Parathyroid adenoma (tissue), 2 donors: ENCODE measurements around the gene DUSP9.

ENCODE experiments used
- H2AFZ ChIP-seq: fragments of 300-600 bp; sonication (generic); one replicate; pipeline ENCODE4 v1.7.0; 2017; ENCODE audit warnings: antibody characterized with exemption, mild to moderate bottlenecking
- H3K27ac ChIP-seq: fragments of 300-600 bp; sonication (generic); one replicate; pipeline ENCODE4 v1.7.0; 2017
- H3K27me3 ChIP-seq: fragments of 300-600 bp; sonication (generic); one replicate; pipeline ENCODE4 v1.7.0; 2017; ENCODE audit warnings: low read length; ENCODE audit not compliant: control insufficient read depth, insufficient read depth
- H3K36me3 ChIP-seq: fragments of 300-600 bp; sonication (generic); one replicate; pipeline ENCODE4 v1.7.0; 2017; ENCODE audit warnings: low read length; ENCODE audit not compliant: control insufficient read depth, insufficient read depth
- H3K4me1 ChIP-seq: fragments of 300-600 bp; sonication (generic); one replicate; pipeline ENCODE4 v1.7.0; 2017; ENCODE audit warnings: control low read depth
- H3K4me2 ChIP-seq: fragments of 300-600 bp; sonication (generic); one replicate; pipeline ENCODE4 v1.7.0; 2017; ENCODE audit warnings: low read length
- H3K4me3 ChIP-seq: fragments of 300-600 bp; sonication (generic); one replicate; pipeline ENCODE4 v1.7.0; 2017; ENCODE audit warnings: low read depth, low read length
- H3K79me2 ChIP-seq: fragments of 300-600 bp; sonication (generic); one replicate; pipeline ENCODE4 v1.7.0; 2017; ENCODE audit warnings: control low read depth
- H3K9ac ChIP-seq: fragments of 300-600 bp; sonication (generic); one replicate; pipeline ENCODE4 v1.7.0; 2017; ENCODE audit warnings: mild to moderate bottlenecking
- H3K9me3 ChIP-seq: fragments of 300-600 bp; sonication (generic); one replicate; pipeline ENCODE4 v1.7.0; 2017; ENCODE audit warnings: low read length; ENCODE audit not compliant: control insufficient read depth
- TF ChIP-seq, protein P1 (sequence below): fragments of 300-600 bp; sonication (generic); IDR thresholded peaks from one replicate; pipeline ENCODE4 v1.7.0; 2017; ENCODE audit warnings: antibody characterized with exemption, mild to moderate bottlenecking
- donor health status: primary hyperparathyroidism.

Gene DUSP9

DNA sequence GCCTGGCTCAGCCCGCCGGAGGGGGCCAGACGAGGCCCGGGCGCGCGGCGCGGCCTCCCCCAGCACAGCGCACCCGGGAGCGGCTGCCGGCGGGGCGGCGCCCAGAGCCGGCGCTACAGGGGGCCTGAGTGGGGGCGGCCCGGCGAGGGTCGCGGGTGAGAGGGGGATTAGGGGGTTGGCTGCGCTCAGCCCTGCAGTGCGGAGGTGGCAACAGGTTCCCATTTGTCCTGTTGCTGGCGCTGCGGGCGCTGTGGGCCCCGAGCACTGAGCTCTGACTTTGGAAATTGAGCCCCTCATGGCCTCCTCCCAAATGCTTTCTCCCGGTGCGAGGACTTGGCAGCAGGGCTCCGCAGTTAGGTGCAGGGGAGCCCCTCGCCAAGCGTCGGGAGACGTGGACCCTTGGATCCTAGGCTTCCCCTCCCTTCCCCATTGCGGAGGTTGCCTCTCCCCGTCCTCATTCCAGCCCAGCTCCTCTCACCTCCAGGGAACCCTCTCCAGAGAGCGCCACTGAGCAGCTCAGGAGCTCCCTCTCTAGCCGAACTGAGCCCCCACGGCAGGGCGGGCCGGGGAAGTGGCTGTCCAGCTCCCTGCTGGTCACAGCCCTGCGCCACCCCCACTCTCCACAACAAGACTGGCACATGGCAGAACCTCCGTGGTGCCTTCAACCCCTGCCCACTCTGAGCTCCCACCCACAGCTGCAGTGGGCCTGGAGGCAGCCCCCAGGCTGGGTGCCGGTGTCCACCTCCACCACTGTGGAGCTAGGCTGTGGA, 2.5 kb upstream of the DUSP9 start:
- no peaks in the 10 kb centered on the region for H3K36me3 ChIP-seq
- H3K9me3 ChIP-seq, result no peaks in the 10 kb centered on the region
- H3K27ac ChIP-seq, result no peak overlapping the region
- TF ChIP-seq, protein P1, sequence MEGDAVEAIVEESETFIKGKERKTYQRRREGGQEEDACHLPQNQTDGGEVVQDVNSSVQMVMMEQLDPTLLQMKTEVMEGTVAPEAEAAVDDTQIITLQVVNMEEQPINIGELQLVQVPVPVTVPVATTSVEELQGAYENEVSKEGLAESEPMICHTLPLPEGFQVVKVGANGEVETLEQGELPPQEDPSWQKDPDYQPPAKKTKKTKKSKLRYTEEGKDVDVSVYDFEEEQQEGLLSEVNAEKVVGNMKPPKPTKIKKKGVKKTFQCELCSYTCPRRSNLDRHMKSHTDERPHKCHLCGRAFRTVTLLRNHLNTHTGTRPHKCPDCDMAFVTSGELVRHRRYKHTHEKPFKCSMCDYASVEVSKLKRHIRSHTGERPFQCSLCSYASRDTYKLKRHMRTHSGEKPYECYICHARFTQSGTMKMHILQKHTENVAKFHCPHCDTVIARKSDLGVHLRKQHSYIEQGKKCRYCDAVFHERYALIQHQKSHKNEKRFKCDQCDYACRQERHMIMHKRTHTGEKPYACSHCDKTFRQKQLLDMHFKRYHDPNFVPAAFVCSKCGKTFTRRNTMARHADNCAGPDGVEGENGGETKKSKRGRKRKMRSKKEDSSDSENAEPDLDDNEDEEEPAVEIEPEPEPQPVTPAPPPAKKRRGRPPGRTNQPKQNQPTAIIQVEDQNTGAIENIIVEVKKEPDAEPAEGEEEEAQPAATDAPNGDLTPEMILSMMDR, result no peak
- H3K79me2 ChIP-seq, result no peaks in the 10 kb centered on the region
- H3K4me2 ChIP-seq, result no peak overlapping the region
- no peak overlapping the region for H3K9ac ChIP-seq
- H3K27me3 ChIP-seq, result no peaks in the 10 kb centered on the region
- H3K4me1 ChIP-seq, result no peaks in the 10 kb centered on the region
- no peak overlapping the region for H2AFZ ChIP-seq
- no peak overlapping the region for H3K4me3 ChIP-seq

DNA sequence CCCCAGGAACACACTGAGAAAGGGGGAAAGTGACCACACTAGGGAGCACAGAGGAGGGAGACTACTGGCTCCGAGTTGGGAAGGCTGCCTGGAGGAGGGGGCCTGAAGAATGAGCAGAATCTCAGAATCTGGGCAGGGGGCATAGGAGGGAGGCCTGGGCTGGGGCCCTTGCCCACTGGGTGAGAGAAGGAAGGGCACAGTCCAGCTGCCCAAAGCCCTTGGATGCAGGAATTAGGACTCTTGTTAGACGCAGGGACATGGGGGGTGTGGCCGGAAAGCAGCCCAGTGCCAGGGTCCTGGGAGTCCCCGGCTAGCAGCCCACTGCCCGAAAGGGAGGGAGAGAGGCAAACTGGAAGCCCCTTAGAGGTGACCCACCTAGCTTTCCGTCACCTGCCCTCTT, 1.9 kb upstream of the DUSP9 start:
- Histone ChIP-seq H3K36me3 (no peaks in the 10 kb centered on the region), H3K79me2 (no peaks in the 10 kb centered on the region), H3K4me1 (no peaks in the 10 kb centered on the region), H2AFZ (no peak overlapping the region), H3K9me3 (no peaks in the 10 kb centered on the region), H3K27ac (no peak overlapping the region), H3K27me3 (no peaks in the 10 kb centered on the region), H3K4me2 (no peak overlapping the region), H3K4me3 (no peak overlapping the region), H3K9ac (no peak overlapping the region)
- TF ChIP-seq, protein P1, result no peak

DNA sequence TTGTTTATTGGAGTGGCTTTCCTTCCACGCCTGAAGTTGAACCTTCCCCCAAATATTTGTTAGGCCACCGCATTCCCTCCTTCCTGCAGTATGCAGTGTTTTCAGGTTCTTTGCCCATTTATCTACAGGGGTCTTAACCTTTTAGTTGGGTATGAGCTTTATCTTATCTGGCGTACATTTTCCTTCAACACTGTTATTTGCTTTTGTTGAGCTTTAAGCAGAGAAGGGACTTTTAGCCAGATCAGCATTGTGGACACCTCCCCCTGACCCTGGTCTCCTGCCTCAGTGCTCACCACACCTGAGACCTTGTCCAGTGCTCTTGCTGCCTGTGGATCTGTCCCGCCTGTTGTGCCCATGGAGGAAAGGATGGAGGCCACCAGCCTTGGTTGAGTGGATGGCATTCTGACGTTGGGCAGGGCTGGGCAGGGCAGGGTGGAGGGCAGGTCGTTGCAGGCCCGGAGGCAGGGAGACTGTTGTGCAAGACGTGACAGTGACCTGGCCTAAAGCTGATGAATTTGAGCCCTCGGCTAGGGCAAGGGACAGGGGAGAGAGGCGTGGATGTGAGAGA, 998 bp upstream of the DUSP9 start:
- no peak overlapping the region for H2AFZ ChIP-seq
- H3K4me3 ChIP-seq, result no peak overlapping the region
- H3K27ac ChIP-seq, result no peak overlapping the region
- TF ChIP-seq, protein P1, result no peak
- no peak overlapping the region for H3K9ac ChIP-seq
- no peak overlapping the region for H3K4me2 ChIP-seq
- H3K79me2 ChIP-seq, result no peaks in the 10 kb centered on the region
- no peaks in the 10 kb centered on the region for H3K9me3 ChIP-seq
- no peaks in the 10 kb centered on the region for H3K36me3 ChIP-seq
- H3K4me1 ChIP-seq, result no peaks in the 10 kb centered on the region
- no peaks in the 10 kb centered on the region for H3K27me3 ChIP-seq

DNA sequence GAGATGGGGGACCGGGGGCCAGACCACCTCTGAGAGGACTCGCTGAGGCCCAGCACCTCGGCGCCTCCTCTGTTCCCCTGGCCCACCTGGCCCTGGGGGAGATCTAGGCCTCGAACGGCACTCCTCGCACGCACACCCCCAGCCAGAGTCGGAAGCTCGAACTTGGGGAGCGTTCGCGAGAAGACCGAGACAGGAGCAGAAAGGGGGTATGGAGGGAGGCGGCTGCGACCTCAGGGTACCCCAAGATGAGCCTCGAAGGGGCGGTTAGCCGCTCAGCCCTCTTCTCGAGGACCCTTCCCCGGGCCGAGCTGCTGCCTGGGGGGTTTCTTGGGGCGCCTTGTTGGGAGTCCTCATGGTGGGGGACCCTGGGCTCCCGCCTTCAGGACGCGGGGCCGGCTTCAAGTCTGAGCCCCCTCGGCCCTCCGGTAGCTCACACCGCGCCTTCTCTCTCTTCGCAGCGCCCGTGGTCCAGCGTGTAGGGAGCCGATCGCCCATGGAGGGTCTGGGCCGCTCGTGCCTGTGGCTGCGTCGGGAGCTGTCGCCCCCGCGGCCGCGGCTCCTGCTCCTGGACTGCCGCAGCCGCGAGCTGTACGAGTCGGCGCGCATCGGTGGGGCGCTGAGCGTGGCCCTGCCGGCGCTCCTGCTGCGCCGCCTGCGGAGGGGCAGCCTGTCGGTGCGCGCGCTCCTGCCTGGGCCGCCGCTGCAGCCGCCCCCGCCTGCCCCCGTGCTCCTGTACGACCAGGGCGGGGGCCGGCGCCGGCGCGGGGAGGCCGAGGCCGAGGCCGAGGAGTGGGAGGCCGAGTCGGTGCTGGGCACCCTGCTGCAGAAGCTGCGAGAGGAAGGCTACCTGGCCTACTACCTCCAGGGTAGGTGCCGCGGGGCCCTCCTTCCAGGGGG, 706 bp downstream of the DUSP9 start:
- Histone ChIP-seq H3K36me3 (no peaks in the 10 kb centered on the region), H3K4me3 (no peak overlapping the region), H3K27me3 (no peaks in the 10 kb centered on the region), H3K9ac (no peak overlapping the region), H3K27ac (no peak overlapping the region), H3K4me1 (no peaks in the 10 kb centered on the region), H3K79me2 (no peaks in the 10 kb centered on the region), H2AFZ (no peak overlapping the region), H3K4me2 (no peak overlapping the region), H3K9me3 (no peaks in the 10 kb centered on the region)
- TF ChIP-seq, protein P1, result no peak
